ENCODE data around the gene BGLAP.

- TF ChIP-seq TCF7L2 (IDR thresholded peaks at IDR 0.05; ENCODE audit: low read depth, low read length) (no peak), GABPB1 (CRISPR knock-in tag; IDR thresholded peaks at IDR 0.05) (no peak), CTCF (CRISPR knock-in tag; IDR thresholded peaks at IDR 0.05) (no peak), KAT2B (IDR thresholded peaks at IDR 0.05; ENCODE audit: borderline replicate concordance, low read depth, low read length) (no peak), NONO (IDR thresholded peaks at IDR 0.05) (no peak), NONO (CRISPR knock-in tag; conservative IDR thresholded peaks at IDR 0.05) (no peak), CHD2 (IDR thresholded peaks at IDR 0.05; ENCODE audit: low read depth, low read length) (no peak), ZNF317 (CRISPR knock-in tag; IDR thresholded peaks at IDR 0.05) (no peak), ZNF780A (CRISPR knock-in tag; IDR thresholded peaks at IDR 0.05) (no peak), GABPA (IDR thresholded peaks at IDR 0.05; ENCODE audit: low read depth, low read length) (no peak), GABPA (CRISPR knock-in tag; IDR thresholded peaks at IDR 0.05; ENCODE audit: low read depth) (no peak)
These were observed 2.1 kb downstream of the BGLAP start for GRCh38 chr1:156244126-156244525.

Data from HepG2 (cell line).